Measurements from ENCODE around the gene ASPA. TPM values are rescaled to one million over a fixed set of nuclear protein-coding genes. Genes with fewer than 3 reads are reported as not detected.

Gene ASPA
- total and polyA plus RNA-seq, 2 experiments from 2014 or later = 0.13 TPM; not detected in 1

GRCh38 chr17:3545151-3545550 lies 69.4 kb downstream of the ASPA start:
- H3K27me3 Mint-ChIP-seq (ENCODE audit: insufficient read depth, low read depth, poor library complexity) = peaks cover 12% of the 10 kb centered on the region
- DNase-seq (ENCODE audit: low spot score) (no peak), ATAC-seq (no peak)
- Histone ChIP-seq H3K36me3 (ENCODE audit: insufficient read depth) (no peaks in the 10 kb centered on the region), H3K9me2 (ENCODE audit: insufficient read depth) (peaks cover 9% of the 10 kb centered on the region; the same call in 1 of the 2 replicates), H3F3A (replicated peaks; ENCODE audit: low read depth) (no peaks in the 10 kb centered on the region), H4K20me1 (replicated peaks; ENCODE audit: insufficient read depth) (no peaks in the 10 kb centered on the region), H3K79me2 (replicated peaks; ENCODE audit: insufficient read depth) (no peaks in the 10 kb centered on the region), H3K4me3 (no peak overlapping the region), H2AFZ (no peak overlapping the region), H3K4me2 (no peak overlapping the region), H3K27ac (ENCODE audit: low read depth) (no peak overlapping the region), H3K27me3 (ENCODE audit: insufficient read depth) (no peaks in the 10 kb centered on the region), H3K4me1 (ENCODE audit: insufficient read depth) (no peaks in the 10 kb centered on the region)
- H3K36me3 Mint-ChIP-seq (ENCODE audit: low read depth) = no peaks in the 10 kb centered on the region; the same call in 2 of the 3 replicates
- H3K27ac Mint-ChIP-seq = no peak overlapping the region
- no peak for TF ChIP-seq NANOG (IDR thresholded peaks at IDR 0.05; ENCODE audit: borderline replicate concordance)
- no peak for TF ChIP-seq EZH2phosphoT487 (IDR thresholded peaks at IDR 0.05; ENCODE audit: unreplicated experiment)
- no peak for TF ChIP-seq CREB1 (CRISPR knock-in tag; IDR thresholded peaks at IDR 0.05; ENCODE audit: low read depth)
- no peak for TF ChIP-seq REST (IDR thresholded peaks at IDR 0.05; ENCODE audit: unreplicated experiment)
- no peak for TF ChIP-seq ZNF462 (CRISPR knock-in tag; IDR thresholded peaks at IDR 0.05)
- TF ChIP-seq CTCF (conservative IDR thresholded peaks at IDR 0.05; ENCODE audit: low read depth in 2 of 2) = no peak
- no peak for TF ChIP-seq ETS1 (IDR thresholded peaks at IDR 0.05)
- no peak for TF ChIP-seq POLR2AphosphoS5 (IDR thresholded peaks at IDR 0.05; ENCODE audit: low read depth)
- TF ChIP-seq STAT1 (IDR thresholded peaks at IDR 0.05; ENCODE audit: unreplicated experiment) = no peak
- TF ChIP-seq ZNF114 (CRISPR knock-in tag; IDR thresholded peaks at IDR 0.05) = no peak
- no peak for TF ChIP-seq JUNB (IDR thresholded peaks at IDR 0.05; ENCODE audit: unreplicated experiment)
- peaks cover 5% of the 10 kb centered on the region; the same call in 2 of the 3 replicates for H3K9me3 Mint-ChIP-seq
- no peak overlapping the region for H3K4me3 Mint-ChIP-seq
- no peaks in the 10 kb centered on the region; the same call in 2 of the 3 replicates for H3K4me1 Mint-ChIP-seq

All from GM23338 (cell line).